OCI-LY7 (cell line): Measurements from ENCODE around the gene TMEM250. TPM values are rescaled to one million over a fixed set of nuclear protein-coding genes. Genes with fewer than 3 reads are reported as not detected.

Experiments used
- BruUV-seq: library from RNA; stranded (reverse); fragments of 400-500 nt; replicated peaks from 2 replicates; lab custom pipeline; 2021; lab: Mats Ljungman, UMichigan
- CTCF ChIA-PET: fragments of 300-600 bp; sonication (Branson Sonifier 250); formaldehyde crosslinking; loops from one replicate; lab custom pipeline; 2022; ENCODE audit warnings: antibody characterized with exemption; ENCODE audit not compliant: unreplicated experiment; lab: Charles Lee
- POLR2A ChIA-PET: fragments of 300-600 bp; sonication (Branson Sonifier 250); formaldehyde crosslinking; loops from one replicate; lab custom pipeline; 2022; ENCODE audit warnings: antibody characterized with exemption; lab: Charles Lee
- DNase-seq: peaks from one replicate; pipeline ENCODE4 v3.0.0-alpha.2; 2015; ENCODE audit warnings: low spot score
- H2AFZ ChIP-seq: fragments of 200-600 bp; sonication (generic), shearing (Covaris generic); 2 replicates; pipeline ENCODE4 v1.6.1; 2014; ENCODE audit warnings: mild to moderate bottlenecking, antibody characterized with exemption, low read length, moderate library complexity
- H3K27ac ChIP-seq: fragments of 200-600 bp; sonication (generic); 2 replicates; pipeline ENCODE4 v1.5.1; 2014; ENCODE audit warnings: mixed run types, low read depth, mild to moderate bottlenecking, moderate library complexity, low read length, inconsistent platforms; ENCODE audit not compliant: poor library complexity, severe bottlenecking
- H3K36me3 ChIP-seq: fragments of 200-600 bp; sonication (generic); 2 replicates; pipeline ENCODE4 v1.6.1; 2014; ENCODE audit warnings: mild to moderate bottlenecking, antibody characterized with exemption, low read length, moderate library complexity, mixed read lengths; ENCODE audit not compliant: insufficient read depth
- H3K4me1 ChIP-seq: fragments of 200-600 bp; sonication (generic); 2 replicates; pipeline ENCODE4 v1.5.1; 2014; ENCODE audit warnings: mild to moderate bottlenecking, low read length; ENCODE audit not compliant: insufficient read depth, poor library complexity, severe bottlenecking
- H3K4me2 ChIP-seq: fragments of 200-600 bp; sonication (generic); 2 replicates; pipeline ENCODE4 v1.6.1; 2014; ENCODE audit warnings: mild to moderate bottlenecking, low read length
- H3K4me3 ChIP-seq: fragments of 200-600 bp; sonication (generic); 2 replicates; pipeline ENCODE4 v1.5.1; 2014; ENCODE audit warnings: mild to moderate bottlenecking, low read depth, low read length; ENCODE audit not compliant: poor library complexity, severe bottlenecking
- H3K79me2 ChIP-seq: fragments of 200-600 bp; sonication (generic); 2 replicates; pipeline ENCODE4 v1.6.1; 2016; ENCODE audit warnings: low read depth, mild to moderate bottlenecking, low read length, moderate library complexity, mixed read lengths; ENCODE audit not compliant: insufficient read depth
- H3K9me2 ChIP-seq: fragments of 200-600 bp; sonication (generic); 2 replicates; pipeline ENCODE4 v1.6.1; 2016; ENCODE audit warnings: mild to moderate bottlenecking, low read length, mixed read lengths; ENCODE audit not compliant: insufficient read depth
- H3K9me3 ChIP-seq: fragments of 200-600 bp; sonication (generic); 2 replicates; pipeline ENCODE4 v1.6.1; 2014; ENCODE audit warnings: mild to moderate bottlenecking, mixed run types, low read length, mixed read lengths
- H4K20me1 ChIP-seq: fragments of 200-600 bp; sonication (generic); 2 replicates; pipeline ENCODE4 v1.6.1; 2014; ENCODE audit warnings: mild to moderate bottlenecking, antibody characterized with exemption, low read length, moderate library complexity, mixed read lengths; ENCODE audit not compliant: insufficient read depth
- CTCF ChIP-seq: fragments of 200-600 bp; sonication (generic); conservative IDR thresholded peaks from 2 replicates; pipeline ENCODE4 v1.5.1; 2014; ENCODE audit warnings: mild to moderate bottlenecking, antibody characterized with exemption, low read length, moderate library complexity, mixed read lengths
- EZH2phosphoT487 ChIP-seq: fragments of 200-600 bp; sonication (generic); IDR thresholded peaks from 2 replicates; pipeline ENCODE4 v1.6.1; 2018; ENCODE audit warnings: low read depth, borderline replicate concordance, mild to moderate bottlenecking, mixed run types, antibody characterized with exemption, low read length, moderate library complexity, mixed read lengths
- intact Hi-C: fragments of 100-400 bp; cut with micrococcal nuclease; formaldehyde crosslinking; loops from one replicate; pipeline ENCODE4 v1.10.0; 2022; ENCODE audit not compliant: unreplicated experiment
- total RNA-seq, 2 experiments: library from RNA; depleted of rRNA in 1 of 2; stranded (reverse); fragments of >200 nt in 1 of 2; shearing (Covaris generic) in 1 of 2; gene quantifications; 2 replicates each; pipeline ENCODE4 v1.2.3, GENCODE V29; 2014 to 2022

The TMEM250 gene
- total RNA-seq, 2 experiments from 2014 or later: 51.0 to 53.8 TPM

DNA sequence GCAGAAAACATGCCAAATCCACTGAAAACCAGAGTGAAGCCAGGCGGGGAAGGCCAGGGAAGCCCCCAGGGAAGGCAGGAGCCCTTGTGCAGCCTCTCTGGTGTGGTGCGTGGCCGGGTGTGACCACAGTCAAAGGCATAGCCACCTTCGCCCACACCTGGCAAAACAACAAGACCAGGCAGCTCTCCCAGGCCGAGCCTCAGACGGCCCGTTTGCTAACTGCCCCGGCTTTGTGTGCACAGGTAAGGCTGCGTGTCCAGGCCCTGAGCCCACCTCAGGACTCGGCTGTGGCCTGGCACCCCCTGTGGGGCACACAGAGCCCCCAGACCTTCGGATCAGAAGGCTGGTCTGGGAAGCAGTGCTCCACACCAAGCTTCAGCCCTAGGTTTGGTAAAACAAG, 6.1 kb downstream of the TMEM250 start:
- H3K4me2 ChIP-seq: no peak overlapping the region
- no peaks in the 10 kb centered on the region for H3K9me2 ChIP-seq
- H3K36me3 ChIP-seq: peaks cover 23% of the 10 kb centered on the region
- H4K20me1 ChIP-seq: no peaks in the 10 kb centered on the region
- peaks cover 9% of the 10 kb centered on the region; the same call in 1 of the 2 replicates for H3K79me2 ChIP-seq
- H3K9me3 ChIP-seq: no peaks in the 10 kb centered on the region
- DNase-seq: no peak
- no peak overlapping the region for H3K4me3 ChIP-seq
- BruUV-seq: no TSS peak
- H3K27ac ChIP-seq: no peak overlapping the region
- H3K4me1 ChIP-seq: peaks cover 32% of the 10 kb centered on the region
- H2AFZ ChIP-seq: no peak overlapping the region
- ChIA-PET POLR2A (no interaction called here), CTCF (no interaction called here)
- intact Hi-C loops: no loop called here
- TF ChIP-seq EZH2phosphoT487 (no peak), CTCF (no peak)

GRCh38 chr9:136111910-136112309, 6.8 kb downstream of the TMEM250 start:
- Histone ChIP-seq H3K79me2 (peaks cover 2% of the 10 kb centered on the region; the same call in 1 of the 2 replicates), H3K4me2 (no peak overlapping the region), H3K9me3 (no peaks in the 10 kb centered on the region), H3K27ac (no peak overlapping the region), H3K4me3 (no peak overlapping the region), H2AFZ (no peak overlapping the region), H3K4me1 (peaks cover 32% of the 10 kb centered on the region), H3K36me3 (peaks cover 23% of the 10 kb centered on the region), H4K20me1 (no peaks in the 10 kb centered on the region), H3K9me2 (no peaks in the 10 kb centered on the region)
- BruUV-seq: no TSS peak
- ChIA-PET POLR2A (no interaction called here), CTCF (no interaction called here)
- intact Hi-C loops: no loop called here
- DNase-seq: no peak
- TF ChIP-seq EZH2phosphoT487 (no peak), CTCF (no peak)

GRCh38 chr9:136111190-136111589, 7.5 kb downstream of the TMEM250 start:
- H3K79me2 ChIP-seq: no peaks in the 10 kb centered on the region
- H3K4me1 ChIP-seq: peaks cover 35% of the 10 kb centered on the region
- ChIA-PET CTCF (no interaction called here), POLR2A (interaction anchor here (0.6 kb wide), 1 partner anchor 12 kb away, joined by 4 read pairs; no protein-coding TSS in a partner anchor)
- no peak overlapping the region for H3K27ac ChIP-seq
- no peaks in the 10 kb centered on the region for H3K9me2 ChIP-seq
- H2AFZ ChIP-seq: no peak overlapping the region
- no peaks in the 10 kb centered on the region for H3K9me3 ChIP-seq
- no TSS peak for BruUV-seq
- no peak overlapping the region for H3K4me2 ChIP-seq
- no peak overlapping the region for H3K4me3 ChIP-seq
- H3K36me3 ChIP-seq: peaks cover 18% of the 10 kb centered on the region
- intact Hi-C loops: no loop called here
- no peak for DNase-seq
- H4K20me1 ChIP-seq: no peaks in the 10 kb centered on the region
- TF ChIP-seq EZH2phosphoT487: no peak
- TF ChIP-seq CTCF: no peak
